Measurements from ENCODE around the gene PITX2.
"Not testable (repeated sequence)": the region's sequence is repeated elsewhere in the genome, so short reads cannot be mapped to it uniquely, and the experiment has no call there.

Gene PITX2

GRCh38 chr4:110610620-110610939, 12.3 kb downstream of the PITX2 start:
- DNase-seq, result no peak

DNA sequence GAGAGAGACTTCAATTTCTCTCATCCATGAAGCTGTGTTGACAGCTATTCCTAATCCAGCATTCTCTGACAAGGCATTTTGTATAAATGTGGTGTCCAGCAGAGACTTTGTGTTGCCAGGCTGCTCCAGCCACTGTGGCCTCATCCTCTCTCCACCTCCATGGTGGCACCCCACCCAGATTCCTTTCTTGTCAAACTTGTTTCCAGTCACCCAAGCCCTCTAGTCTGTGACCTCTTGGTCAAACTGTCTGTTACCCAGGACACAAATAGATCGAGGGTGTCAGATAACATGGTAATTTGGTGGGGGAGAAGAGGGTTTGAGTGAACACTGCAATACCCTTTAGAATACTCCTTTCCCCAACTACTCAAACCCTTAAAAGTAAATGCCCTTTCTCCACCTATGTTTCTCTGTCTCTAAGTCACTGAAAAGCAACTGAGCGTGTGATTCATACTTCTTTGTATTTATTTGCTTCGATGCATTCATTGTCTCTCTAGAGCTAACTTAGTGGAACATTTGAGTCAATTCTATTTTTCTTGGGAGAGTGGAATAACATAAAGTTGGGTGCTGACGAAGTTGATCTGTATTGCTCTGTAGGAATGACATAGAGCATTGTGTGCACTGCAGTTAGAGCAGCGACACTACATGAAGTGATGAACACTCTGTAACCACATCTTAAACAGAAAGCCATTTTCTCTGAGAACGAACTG, 13.7 kb downstream of the PITX2 start:
- DNase-seq, result no peak

GRCh38 chr4:110605077-110605476, 17.8 kb downstream of the PITX2 start:
- DNase-seq, result no peak

GRCh38 chr4:110602061-110602460, 20.8 kb downstream of the PITX2 start:
- no peak for DNase-seq

DNA sequence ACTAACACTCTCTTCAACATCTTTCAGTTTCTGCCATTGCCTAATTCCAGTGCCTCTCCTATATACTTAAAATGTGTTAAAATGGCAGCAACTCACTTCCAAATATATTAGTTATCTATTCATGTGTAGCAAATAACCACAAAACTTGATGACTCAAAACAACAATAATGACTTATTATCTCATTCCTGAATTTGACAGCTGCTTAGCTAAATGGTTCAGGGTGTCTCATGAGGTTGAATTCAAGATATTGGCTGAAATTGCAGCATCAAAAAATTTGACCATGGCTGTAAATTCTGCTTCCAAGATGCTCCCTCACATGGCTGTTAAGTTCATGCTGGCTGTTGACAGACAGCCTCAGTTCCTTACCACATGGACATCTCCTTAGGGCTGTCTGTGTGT, 25.3 kb downstream of the PITX2 start:
- no peak for DNase-seq

GRCh38 chr4:110596431-110596830, 26.4 kb downstream of the PITX2 start:
- DNase-seq, result no peak

DNA sequence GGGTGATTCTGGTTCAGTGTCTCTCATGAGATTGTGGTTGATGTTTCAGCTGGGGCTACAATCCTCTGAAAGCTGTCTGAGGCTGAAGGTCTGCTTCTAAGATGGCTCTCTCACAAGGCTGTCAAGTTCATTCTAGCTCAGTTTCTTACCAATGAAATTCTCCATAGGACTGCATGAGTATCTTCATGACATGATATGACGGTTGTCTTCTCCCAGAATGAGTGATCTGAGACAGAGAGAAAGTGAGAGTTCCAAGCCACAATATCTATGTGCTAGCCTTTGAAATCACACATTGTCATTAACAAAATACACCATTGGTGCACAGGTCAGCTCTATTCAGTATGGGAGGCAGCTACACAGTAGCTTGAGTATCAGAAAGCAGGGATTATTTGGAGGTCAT, 27.3 kb downstream of the PITX2 start:
- no peak for DNase-seq

- no peak for DNase-seq
Measured at GRCh38 chr4:110589297-110589696, 33.6 kb downstream of the PITX2 start.

- DNase-seq, result no peak
Measured at GRCh38 chr4:110587666-110588285, 35.1 kb downstream of the PITX2 start.

- DNase-seq, result peak; percentile 16
Measured at GRCh38 chr4:110586131-110586850, 36.6 kb downstream of the PITX2 start.

GRCh38 chr4:110576696-110577095, 46.2 kb downstream of the PITX2 start:
- DNase-seq, result not testable (repeated sequence)
